ELR (cell line): ENCODE measurements around the gene CREB5.

Experiments
- DNase-seq: peaks from one replicate; pipeline ENCODE4 v3.0.0-alpha.2; 2015; ENCODE audit warnings: low read depth

The CREB5 gene

DNA sequence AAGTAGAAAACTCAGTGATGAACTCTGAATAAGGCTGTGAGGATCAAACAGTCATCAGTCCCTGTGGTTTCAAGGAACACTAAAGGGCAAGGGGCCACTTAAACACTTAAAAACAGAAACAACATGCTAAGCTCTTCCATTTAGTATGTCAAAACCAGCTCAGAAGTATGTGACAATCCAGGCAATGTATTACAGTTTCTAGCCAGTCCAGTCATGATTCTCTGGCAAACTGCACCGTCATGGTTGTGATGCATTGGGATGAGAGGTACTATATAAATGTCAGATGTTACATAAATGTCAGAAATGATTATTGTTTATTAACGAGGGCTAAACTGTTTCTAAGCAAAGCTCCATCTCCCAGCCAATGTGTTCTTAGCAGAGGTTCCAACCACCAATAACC, 4.7 kb upstream of the CREB5 start:
- peak; percentile 36 for DNase-seq

DNA sequence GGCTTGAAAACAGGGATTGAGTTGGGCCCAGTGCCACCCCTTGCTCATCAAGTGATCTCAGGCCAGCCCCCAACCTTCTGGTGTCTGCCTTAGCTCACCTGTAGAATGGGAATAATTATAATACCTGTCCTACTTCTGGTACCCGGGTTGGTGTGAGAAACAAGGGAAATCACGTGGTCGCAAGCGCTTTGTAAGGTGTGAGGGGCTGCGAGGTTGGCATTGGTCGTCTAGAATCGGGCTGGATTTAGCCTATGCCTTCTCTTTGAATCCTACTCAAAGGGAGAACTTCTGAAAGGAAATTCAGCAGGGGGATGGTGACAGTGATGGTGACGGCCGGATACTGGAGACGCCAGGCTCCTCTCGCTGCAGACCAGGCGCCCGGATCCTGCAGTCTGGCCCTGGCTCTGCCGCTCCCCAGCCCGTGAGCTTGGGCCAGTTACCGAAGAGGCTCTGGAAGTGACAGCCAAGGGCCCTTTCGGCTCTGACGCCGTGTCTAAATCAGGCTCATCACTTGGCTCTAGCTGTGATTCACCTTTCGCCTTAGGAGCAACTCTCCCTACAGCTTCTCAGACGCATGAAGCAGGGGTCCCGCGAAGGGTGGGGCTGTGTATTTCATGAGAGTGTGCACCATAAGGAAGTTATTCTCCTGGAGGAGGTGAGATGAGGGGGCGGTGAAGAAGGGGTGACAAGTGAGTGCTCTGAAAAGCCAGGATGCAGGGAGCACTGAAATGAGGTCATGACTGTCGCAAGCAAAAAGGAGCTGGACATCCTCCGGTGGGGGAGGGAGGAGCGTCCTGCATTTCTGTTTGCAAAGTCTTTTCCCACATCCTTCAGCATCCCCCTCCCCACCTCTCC, 4.0 kb upstream of the CREB5 start:
- no peak for DNase-seq

DNA sequence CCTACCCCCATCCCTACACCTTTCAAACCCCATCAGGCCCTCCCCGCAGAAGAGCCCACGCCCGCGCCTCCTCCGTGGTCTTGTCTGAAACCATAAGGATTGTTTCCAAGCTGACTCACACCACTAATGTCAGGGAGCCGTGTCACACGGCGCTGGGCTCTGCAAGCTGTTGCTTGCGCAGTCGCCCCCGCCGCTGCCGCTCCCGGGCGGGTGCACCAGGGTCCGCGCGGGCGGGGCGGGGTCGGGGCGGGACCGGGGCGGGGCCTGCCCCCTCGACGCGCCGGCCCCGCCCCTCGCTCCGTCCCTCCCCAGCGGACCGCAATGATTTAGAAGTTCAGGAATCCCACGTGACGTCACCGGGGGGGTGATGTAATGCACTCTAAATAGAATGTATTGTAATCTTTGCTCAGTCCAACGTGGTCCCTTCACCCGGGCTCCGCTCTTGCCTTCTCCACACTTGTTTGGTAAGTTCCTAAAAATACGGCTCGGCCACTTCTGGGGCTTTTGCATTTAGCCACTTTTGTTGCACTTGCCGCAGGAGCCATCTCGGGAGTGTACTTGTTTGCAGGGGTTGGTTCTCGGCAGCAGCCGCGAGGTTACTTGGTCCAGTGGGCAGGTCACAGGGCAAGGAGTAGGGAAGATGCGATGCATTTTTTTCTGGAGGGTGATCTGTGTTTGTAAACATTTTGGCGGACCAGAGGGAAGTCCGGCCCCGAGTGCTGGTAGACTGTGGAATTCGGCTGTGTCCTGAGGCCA, 3.2 kb upstream of the CREB5 start:
- peak; percentile 97 for DNase-seq

DNA sequence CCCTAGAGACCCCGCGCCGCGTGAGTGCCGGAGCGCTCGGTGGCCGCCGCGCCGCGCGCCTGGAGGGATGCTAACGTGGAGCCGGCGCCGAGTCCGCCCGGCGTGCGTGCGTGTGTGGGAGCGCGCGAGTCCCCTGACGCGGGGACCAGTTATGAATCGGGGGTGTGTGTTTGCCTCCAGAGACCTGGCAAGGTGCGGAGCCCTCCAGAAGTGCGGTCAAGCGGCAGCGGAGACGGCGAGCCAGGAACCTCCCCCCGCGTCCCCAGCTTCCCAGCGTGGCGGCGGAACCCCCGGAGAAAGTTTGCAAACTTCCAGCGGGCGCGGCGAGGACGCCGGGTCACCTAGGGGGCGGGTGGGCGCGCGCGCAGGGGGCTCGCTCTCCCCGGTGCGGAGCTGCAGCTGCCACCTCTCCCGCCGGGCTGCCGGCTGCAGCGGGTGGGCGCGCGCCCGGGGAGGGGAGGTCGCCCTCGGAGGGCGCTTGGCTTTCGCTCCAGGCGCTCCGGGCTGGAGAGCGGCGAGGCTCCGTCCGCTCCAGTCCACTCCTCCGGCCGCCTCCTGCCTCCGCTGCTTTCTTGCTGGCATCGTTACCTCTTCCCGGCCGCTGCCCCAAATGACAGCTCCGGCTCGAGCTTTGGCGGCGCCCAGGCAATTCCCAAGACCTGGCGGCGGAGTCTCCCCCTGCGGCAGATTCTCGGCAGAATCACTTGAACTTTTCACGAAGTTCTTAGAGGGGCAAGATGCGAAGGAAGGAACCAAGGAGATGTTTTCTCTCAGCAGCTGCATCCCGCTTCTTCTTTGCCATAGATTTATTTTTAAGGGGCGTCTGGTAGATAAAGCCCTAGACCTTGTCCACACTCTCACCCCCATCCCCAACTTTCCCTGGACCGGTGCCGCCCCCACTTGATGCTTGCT, 2.3 kb upstream of the CREB5 start:
- DNase-seq, result peak; percentile 55

DNA sequence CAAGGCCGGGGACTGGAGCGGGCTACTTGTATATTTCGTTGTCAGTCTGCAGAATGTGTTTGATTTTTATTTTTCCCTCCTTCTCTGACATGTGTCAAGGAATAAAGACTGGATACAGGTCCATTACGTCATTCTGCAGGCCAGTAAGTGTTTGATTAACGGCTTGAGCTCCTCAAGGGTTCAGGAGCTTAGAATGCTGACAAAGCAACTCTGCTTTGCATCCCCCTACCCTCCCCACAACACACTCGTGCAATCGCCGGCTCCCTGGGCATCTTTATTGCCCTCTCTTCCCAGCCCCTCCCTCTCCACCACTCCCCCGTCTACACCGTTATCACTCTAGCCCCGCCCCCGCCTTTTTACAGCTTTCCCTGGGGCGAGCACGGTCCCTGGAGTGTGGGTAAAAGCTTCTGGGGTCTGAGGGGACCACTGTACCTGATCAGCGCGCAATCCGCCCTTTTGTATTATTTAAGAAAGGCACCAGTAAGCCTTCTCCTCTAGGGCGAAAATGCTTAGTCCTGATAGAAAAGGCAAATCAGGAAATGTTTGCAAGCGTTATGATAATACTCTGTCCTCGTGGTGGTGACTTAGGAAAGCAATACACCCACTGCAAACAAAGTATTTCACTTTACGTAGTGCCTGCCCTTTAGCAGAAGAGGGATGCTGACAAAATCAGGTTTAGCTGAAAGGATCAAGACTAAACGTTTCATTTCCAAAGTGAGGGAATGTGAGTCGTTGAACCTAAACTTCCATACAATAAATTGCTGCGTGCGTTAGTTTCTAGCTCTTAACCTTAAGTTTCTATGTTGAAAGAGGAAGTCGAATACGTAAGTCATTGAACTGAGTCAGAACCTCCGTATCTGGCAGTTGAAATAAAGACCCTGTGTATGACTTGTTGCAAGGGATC, 1.4 kb upstream of the CREB5 start:
- peak; percentile 76 for DNase-seq

DNA sequence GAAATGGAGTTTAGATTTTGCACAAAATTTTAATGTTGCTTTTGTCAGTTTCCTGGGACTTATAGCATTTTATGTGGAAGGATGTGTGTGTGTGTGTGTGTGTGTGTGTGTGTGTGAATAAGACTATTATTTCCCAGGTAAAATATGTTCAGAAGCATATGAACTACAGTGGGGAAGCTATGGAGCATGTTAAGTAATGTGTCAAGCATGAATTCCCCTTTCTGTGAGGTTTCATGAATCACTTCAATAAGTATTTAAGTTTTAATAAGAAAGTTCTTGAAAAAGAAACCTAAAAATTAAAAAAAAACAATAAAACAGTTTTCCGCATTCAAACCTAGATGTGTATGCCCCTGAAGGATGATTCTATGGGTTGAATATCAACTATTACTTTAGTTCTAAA, 693 bp downstream of the CREB5 start:
- DNase-seq, result no peak

DNA sequence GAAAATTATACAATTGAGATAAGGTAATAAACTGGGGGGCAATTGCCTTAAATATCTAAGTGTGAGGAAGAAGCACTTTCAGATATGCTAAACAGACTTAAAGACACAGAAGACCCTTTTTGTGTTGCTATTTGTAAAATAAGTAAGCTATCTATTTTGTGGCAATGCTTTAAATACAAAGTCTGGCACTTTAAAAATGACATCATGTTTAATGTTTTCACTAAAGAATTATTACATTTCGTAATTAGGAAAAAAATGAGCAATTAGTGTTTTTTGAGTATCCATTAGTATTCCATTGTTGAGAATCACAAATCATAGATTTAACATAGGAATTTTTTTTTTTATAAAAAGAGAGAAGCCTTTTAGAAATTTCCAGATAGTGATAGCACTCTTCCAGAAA, 2.1 kb downstream of the CREB5 start:
- no peak for DNase-seq

DNA sequence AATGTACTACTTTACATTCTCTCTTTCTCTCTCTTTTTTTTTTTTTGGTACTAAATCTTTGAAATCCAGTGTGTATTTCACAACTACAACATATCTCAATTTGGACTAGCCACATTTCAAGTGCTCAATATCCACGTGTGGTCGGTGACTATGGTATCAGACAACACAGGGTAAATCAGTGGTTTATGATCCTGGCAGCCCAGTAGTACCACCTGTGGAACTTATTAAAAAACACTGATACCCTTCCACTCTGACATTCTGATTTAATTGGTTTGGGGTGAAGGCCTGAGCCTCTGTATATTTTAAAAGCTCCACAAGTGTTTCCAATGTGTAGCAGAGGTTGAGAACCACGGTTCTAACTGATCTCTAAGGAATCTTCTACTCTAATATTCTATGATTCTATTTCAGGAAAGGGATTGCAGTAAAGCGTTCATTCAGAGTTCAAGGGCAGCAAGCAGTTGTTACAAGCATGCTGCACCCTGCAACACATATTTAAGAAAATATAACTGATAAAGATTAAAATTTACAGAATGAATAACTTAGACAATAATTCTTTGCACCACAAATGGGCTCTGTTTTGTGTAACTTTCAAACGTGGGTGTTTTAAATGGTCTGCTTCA, 5.1 kb downstream of the CREB5 start:
- DNase-seq, result no peak

DNA sequence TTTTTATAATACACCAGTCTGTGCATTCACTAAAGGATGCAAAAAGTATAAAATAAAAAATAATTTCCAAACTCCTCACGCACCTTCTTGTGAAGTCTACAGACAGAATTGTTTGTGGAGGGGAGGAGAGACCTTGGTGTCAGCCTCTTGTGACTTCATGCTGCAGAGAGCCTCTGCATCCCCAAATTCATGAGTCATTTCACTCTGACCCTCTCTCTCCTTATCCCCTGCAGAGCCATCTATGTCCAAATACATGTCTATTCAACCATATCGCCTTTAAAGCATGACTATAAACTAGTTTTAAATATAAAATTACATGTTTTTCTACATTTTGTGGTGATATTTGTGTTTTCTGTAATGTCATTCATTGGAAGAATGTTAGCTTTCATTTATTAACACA, 6.0 kb downstream of the CREB5 start:
- no peak for DNase-seq

DNA sequence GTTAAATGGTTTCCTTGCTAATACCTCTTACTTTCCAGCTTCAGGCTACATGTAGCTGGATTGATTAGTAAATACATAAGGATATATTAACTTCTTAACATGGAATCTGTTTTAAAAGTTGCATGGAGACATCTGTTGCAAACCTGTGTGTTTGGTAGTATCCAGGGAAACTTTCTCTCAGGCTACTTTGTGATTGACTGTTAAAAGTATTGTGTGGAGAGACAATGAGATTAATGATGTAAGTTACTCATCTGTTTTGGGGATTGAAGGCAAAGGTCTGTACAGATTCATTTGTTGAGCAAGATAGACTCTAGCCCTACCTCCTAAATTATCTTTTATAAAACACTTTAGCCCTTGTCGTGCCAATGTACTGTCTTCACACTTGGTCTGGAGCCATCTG, 6.6 kb downstream of the CREB5 start:
- no peak for DNase-seq

DNA sequence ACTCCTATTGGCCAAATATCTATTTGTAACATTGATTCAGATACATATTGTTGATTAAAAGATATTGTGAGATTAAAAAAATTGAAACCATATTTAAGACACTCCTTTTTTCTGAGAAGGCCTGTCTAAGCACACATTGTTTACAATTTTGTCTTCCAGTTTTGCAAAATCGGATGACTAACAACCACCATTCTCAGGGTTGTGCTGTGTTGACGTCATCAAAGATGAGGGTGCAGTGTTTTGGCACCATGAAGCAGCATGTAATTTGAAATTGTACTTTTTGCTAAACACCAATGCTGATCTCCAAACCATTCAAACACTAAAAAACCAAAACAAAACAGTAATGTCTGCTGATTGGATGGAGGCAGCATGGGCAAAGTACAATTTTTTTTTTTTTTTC, 7.4 kb downstream of the CREB5 start:
- DNase-seq, result peak; percentile 77

DNA sequence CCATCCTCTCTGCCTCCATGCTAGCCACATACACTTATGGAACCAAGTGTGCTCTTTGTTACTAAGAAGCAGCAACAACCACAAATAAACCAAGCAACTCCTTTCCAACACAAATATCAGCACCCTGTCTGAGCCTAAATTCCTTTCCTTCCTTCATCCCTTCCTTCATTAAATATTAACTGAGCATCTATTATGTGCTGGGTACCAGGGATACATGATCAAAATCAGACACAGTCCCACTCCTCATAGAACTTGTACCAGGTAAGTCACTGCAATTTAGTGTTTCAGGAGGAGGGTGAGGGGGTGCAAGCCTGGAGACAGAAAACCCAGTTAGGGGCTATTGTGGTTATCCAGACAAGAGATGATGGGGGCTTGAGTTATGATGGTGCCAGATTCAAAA, 10.8 kb downstream of the CREB5 start:
- no peak for DNase-seq

DNA sequence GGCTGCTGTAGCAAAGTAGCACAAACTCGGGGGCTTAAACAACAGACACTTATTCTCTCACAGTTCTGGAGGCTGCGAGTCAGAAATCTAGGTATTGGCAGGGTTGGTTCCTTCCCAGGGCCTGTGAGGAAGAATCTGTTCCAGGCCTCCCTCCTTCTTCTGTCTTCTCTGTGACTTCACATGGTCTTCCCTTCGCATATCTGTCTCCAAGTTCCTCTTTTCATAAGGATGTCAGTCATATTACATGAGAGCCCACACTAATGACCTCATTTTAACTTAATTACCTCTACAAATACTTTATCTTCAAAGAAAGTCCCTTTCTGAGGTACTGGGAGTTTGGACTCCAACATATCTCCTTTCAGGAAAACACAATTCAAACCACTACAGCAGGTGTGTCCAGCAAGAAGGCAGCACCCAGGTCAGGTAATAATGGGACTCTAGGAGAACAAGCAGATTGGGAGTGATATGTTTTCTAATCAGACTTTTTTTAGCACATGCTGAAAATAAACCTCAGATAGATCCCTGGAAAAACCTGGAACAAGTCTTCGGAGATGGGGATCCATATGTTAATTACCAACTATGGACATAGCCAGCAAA, 11.7 kb downstream of the CREB5 start:
- DNase-seq, result no peak

DNA sequence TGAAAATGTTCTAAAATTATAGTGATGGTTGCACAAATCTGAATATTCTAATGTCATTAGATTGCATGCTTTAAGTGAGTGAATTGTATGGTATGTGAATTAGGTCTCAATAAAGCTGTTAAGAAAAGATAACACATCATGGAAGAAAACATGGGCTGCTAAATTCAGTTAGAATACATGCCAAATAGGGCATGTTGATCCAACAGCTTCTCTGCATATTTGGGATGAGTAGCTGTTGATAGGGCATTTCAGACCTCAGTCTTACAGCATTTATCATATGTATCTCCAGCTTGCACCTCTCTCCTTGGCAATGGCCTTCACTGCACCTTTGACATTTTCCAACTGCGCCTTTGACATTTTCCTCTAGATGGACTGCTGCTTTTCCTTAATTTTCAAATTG, 13.2 kb downstream of the CREB5 start:
- DNase-seq, result no peak

DNA sequence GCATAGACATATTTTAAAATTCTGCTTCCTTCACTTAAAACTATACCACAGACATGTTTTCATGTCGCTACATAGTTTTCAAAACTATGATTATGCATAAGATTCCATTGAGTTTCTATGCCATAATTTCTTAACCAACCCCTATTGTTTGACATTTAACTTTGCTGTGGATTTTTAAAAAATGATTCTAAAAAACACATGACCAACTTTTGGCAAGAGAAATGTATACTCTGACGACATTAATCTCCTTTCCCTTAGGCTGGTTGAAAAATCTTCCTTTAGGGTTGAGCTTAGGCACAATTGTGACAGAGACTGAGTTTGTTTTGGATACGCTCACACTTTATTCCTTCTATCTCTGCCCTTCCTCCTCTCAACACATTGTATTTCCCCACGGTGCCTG, 14.9 kb downstream of the CREB5 start:
- DNase-seq, result no peak

DNA sequence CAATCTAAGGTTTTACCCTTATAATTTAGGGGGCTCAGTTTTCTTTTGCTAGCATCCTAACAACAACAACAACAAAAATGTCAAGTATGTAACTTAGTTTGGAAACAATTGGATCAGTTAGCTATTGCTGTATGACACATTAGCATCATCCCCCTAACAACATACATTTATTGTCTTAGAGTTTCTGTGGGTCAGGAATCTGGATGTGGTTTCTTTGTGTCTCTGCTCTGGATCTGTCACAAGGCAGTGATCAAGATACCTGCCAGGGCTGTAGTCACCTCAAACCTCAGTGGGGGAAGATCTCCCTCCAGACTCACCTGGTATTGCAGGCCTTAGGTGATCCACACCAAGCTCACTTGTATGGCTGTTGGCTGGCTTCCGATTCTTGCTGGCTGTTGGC, 18.3 kb downstream of the CREB5 start:
- DNase-seq, result no peak

DNA sequence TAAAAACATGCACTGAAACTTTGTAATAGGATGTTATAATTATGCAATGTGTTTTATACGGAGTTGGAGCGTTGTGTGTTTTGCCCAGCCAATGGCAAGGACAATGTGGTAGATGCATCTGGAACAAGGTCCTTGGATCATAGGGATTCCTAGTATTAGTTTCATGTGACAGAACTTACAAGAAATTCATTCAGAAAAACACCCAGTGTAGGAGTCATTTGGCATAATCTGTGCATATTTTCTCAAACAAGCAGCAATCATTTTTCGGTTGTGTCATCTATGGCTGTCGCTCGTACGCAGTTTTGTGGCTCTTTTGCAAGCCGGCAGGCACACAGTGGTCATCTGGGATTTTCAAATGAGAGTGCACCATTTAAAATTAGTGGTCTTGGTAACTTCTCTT, 19.8 kb downstream of the CREB5 start:
- no peak for DNase-seq

DNA sequence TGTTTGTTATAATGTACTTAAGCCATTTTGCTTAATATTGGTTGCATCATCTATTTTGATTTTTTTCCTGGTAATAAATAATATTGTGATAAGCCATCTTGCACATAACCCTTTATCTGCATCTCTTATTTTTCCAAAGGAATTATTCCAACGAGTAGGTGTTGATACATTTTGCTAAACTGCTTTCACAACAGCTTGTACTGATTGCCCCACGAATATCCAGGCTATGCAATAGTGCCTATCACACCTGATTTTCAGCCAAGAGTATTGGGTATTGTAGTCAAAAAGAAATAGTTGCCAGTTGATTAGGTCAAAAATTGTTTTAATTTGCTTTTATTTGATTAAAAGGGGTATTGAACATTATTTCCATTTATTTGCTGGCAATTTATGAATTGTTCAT, 20.7 kb downstream of the CREB5 start:
- no peak for DNase-seq

DNA sequence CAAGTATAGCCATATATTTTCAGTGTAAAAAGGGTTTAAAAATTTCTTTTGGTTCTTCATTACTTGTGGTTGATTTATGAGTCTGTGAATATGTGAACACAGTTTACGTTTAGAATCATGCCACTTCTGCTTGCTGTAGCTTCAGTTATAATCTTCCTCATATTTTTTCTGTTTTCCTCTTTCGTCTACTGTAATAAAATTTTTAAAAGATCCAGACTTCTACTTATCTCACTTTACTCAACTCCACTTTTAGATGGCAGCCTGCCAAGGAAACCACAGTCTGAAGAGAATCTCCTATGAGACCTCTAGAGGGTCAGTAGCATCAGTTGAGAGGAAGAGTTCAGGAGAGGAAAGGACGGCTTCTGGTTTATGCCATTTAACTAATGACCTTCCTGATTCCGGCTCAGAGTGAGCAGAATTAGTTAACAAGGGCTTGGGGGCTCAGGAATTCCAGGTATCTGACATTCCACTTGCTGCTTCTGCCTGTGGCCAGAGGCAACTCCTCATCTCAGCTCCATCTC, 21.4 kb downstream of the CREB5 start:
- DNase-seq, result peak; percentile 3

DNA sequence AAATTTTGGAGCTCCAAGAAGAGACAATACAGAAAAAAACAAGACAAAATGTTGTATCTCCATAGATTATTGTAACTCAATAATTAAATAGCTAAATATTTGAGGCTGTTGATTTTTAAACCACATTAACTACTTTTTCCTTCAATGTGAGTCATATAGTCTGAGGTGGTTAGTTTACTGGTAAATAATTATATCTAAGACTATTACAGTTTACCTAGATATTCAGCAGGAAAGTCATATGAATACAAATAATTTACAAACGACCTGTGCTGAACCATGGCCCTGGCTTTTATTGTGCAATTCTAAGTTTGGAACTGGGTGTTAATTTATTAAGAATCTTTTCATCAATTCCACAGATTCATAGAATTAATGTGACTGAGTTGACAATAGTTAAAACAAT, 22.2 kb downstream of the CREB5 start:
- no peak for DNase-seq
